Mucosa of gallbladder (tissue), 1 donor: ENCODE data around the gene DCST1. TPM values are rescaled to one million over a fixed set of nuclear protein-coding genes. Genes with fewer than 3 reads are reported as not detected.
A peak's percentile ranks its signal among the peaks of the same experiment; 100 is the strongest.

Source experiments
- DNase-seq: peaks from one replicate; pipeline ENCODE4 v3.0.0-alpha.2; 2020; ENCODE audit warnings: low spot score
- total RNA-seq: library from RNA; stranded (reverse); gene quantifications from one replicate; pipeline ENCODE4 v1.2.1, GENCODE V29; 2021
- donor health status: DM: no; HTN: no; CAD: no.

Gene DCST1
- total RNA-seq, 1 donor from 2014 or later = not detected

GRCh38 chr1:155012776-155013602, 20.6 kb upstream of the DCST1 start:
- no peak for DNase-seq

- no peak for DNase-seq
Observed at GRCh38 chr1:155013632-155014031, 20.0 kb upstream of the DCST1 start.

GRCh38 chr1:155014709-155015508, 18.7 kb upstream of the DCST1 start:
- DNase-seq = no peak

GRCh38 chr1:155015527-155016230, 17.9 kb upstream of the DCST1 start:
- DNase-seq = no peak

- DNase-seq = no peak
Observed at GRCh38 chr1:155016231-155016831, 17.3 kb upstream of the DCST1 start.

- peak; percentile 89 for DNase-seq
Observed at GRCh38 chr1:155017041-155017945, 16.3 kb upstream of the DCST1 start.

GRCh38 chr1:155017946-155018316, 15.7 kb upstream of the DCST1 start:
- DNase-seq = no peak

GRCh38 chr1:155018617-155019348, 14.8 kb upstream of the DCST1 start:
- no peak for DNase-seq

GRCh38 chr1:155019377-155020245, 14.0 kb upstream of the DCST1 start:
- DNase-seq = no peak

GRCh38 chr1:155022136-155022926, 11.3 kb upstream of the DCST1 start:
- no peak for DNase-seq

- peak; percentile 51 for DNase-seq
Observed at GRCh38 chr1:155022927-155023236, 10.7 kb upstream of the DCST1 start.

GRCh38 chr1:155023627-155024026, 10.0 kb upstream of the DCST1 start:
- no peak for DNase-seq

- DNase-seq = no peak
Observed at GRCh38 chr1:155024315-155024714, 9.3 kb upstream of the DCST1 start.

GRCh38 chr1:155026154-155026553, 7.5 kb upstream of the DCST1 start:
- no peak for DNase-seq

- DNase-seq = no peak
Observed at GRCh38 chr1:155026588-155026987, 7.0 kb upstream of the DCST1 start.

GRCh38 chr1:155029513-155030242, 3.9 kb upstream of the DCST1 start:
- DNase-seq = no peak

- DNase-seq = no peak
Observed at GRCh38 chr1:155030243-155030795, 3.3 kb upstream of the DCST1 start.

- no peak for DNase-seq
Observed at GRCh38 chr1:155030899-155031298, 2.7 kb upstream of the DCST1 start.
